ENCODE results near the gene MGMT.

The MGMT gene

GRCh38 chr10:129601737-129602136 is 134.7 kb downstream of the MGMT start:
- no peak for DNase-seq (ENCODE audit: low read depth in 1 of 2, low spot score in 1 of 2)
- Histone ChIP-seq H3K4me3 (replicated peaks; ENCODE audit: insufficient read depth, low read length) (no peak overlapping the region), H3K27ac (replicated peaks) (no peak overlapping the region), H3K27me3 (ENCODE audit: insufficient read depth, poor library complexity, severe bottlenecking) (no peaks in the 10 kb centered on the region)
- TF ChIP-seq GABPA (IDR thresholded peaks at IDR 0.05; ENCODE audit: low read depth) (no peak), CTCF (IDR thresholded peaks at IDR 0.05; ENCODE audit: insufficient read depth, low read length) (no peak), SPI1 (IDR thresholded peaks at IDR 0.05; ENCODE audit: borderline replicate concordance, low read depth) (no peak), REST (IDR thresholded peaks at IDR 0.05; ENCODE audit: insufficient replicate concordance, low read depth) (no peak), POLR2AphosphoS5 (IDR thresholded peaks at IDR 0.05; ENCODE audit: low read depth) (no peak)

GRCh38 chr10:129602938-129603535 is 136.0 kb downstream of the MGMT start:
- TF ChIP-seq GABPA (IDR thresholded peaks at IDR 0.05; ENCODE audit: low read depth) (no peak), POLR2AphosphoS5 (IDR thresholded peaks at IDR 0.05; ENCODE audit: low read depth) (no peak), REST (IDR thresholded peaks at IDR 0.05; ENCODE audit: insufficient replicate concordance, low read depth) (no peak)
- Histone ChIP-seq H3K27me3 (ENCODE audit: insufficient read depth, poor library complexity, severe bottlenecking) (no peaks in the 10 kb centered on the region), H3K4me3 (replicated peaks; ENCODE audit: insufficient read depth, low read length) (no peak overlapping the region), H3K27ac (replicated peaks) (no peak overlapping the region)
- DNase-seq (ENCODE audit: low read depth in 1 of 2, low spot score in 1 of 2), result no peak

- no peak for DNase-seq (ENCODE audit: low read depth in 1 of 2, low spot score in 1 of 2)
- no peak for TF ChIP-seq GABPA (IDR thresholded peaks at IDR 0.05; ENCODE audit: low read depth)
- no peak for TF ChIP-seq CTCF (IDR thresholded peaks at IDR 0.05; ENCODE audit: insufficient read depth, low read length)
- TF ChIP-seq POLR2AphosphoS5 (IDR thresholded peaks at IDR 0.05; ENCODE audit: low read depth), result no peak
- no peak for TF ChIP-seq SPI1 (IDR thresholded peaks at IDR 0.05; ENCODE audit: borderline replicate concordance, low read depth)
- no peak for TF ChIP-seq REST (IDR thresholded peaks at IDR 0.05; ENCODE audit: insufficient replicate concordance, low read depth)
- Histone ChIP-seq H3K27ac (replicated peaks) (no peak overlapping the region), H3K4me3 (replicated peaks; ENCODE audit: insufficient read depth, low read length) (no peak overlapping the region), H3K27me3 (ENCODE audit: insufficient read depth, poor library complexity, severe bottlenecking) (no peaks in the 10 kb centered on the region)
These were observed 137.4 kb downstream of the MGMT start for GRCh38 chr10:129604333-129605032.
